ENCODE data around the gene FANCE. TPM values are rescaled to one million over a fixed set of nuclear protein-coding genes. Genes with fewer than 3 reads are reported as not detected.

The FANCE gene
- total RNA-seq, 1 experiment from 2014 or later = 4.3 TPM

DNA sequence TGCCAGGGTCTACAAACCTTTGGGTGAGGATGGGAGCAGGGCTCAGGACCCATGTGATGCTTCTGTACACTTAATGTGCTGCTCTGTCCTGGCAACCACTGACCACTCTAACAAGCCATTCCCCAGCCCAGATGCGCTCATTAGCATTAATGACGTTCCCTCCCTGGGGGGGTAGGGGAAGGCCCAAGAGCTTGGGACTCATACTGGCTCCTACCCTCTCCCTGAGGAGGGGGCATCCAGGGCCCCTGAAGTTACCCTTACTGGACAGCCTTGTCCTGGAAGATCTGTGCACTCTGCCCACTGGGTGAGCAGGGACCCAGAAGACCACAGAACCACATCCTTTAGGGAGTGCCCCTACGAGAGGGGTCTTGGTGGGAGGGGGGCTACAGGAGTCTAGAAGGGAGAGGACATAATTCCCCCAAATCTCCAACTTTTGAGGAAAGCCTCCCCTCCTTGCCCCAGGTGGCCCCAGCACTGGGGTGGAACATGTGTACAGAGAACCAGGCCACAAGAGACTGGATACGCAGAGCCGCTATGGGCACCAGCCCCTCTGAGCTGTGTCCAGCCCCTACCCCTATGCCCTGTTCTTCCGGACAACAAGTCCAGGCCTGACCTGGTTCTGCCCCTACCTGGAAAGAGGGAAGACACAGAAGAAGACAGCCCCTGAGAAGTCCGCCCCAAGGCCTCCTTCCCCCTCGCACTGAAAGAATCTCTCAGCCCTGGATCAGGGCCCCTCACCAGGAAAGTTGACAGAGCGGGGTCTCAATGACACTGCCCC lies 43.3 kb downstream of the FANCE start:
- Histone ChIP-seq H3K27ac (ENCODE audit: low read length) (peak overlapping the region; percentile 51; the same call in 1 of the 2 replicates), H3K27me3 (ENCODE audit: control insufficient read depth, insufficient read depth, low read length) (no peaks in the 10 kb centered on the region), H3K9me3 (ENCODE audit: control insufficient read depth, insufficient read depth, low read depth, low read length) (no peaks in the 10 kb centered on the region), H3K36me3 (ENCODE audit: control insufficient read depth, insufficient read depth, low read length) (no peaks in the 10 kb centered on the region; the same call in 1 of the 2 replicates), H3K4me1 (ENCODE audit: control insufficient read depth, insufficient read depth, low read length) (peaks cover 21% of the 10 kb centered on the region), H3K4me3 (ENCODE audit: low read depth in 2 of 2, low read length in 2 of 2) (peak overlapping the region; percentile 58 to 60)
- CTCF ChIA-PET = no interaction called here
- no TSS peak for BruUV-seq (replicated peaks)
- POLR2A ChIA-PET = interaction anchor here (0.7 to 0.8 kb wide), 2 partner anchors 24 to 27 kb away, joined by 3 read pairs; partner anchors contain the start of gene RPL10A
- in situ Hi-C loops (cut with HindIII; ENCODE audit: low pct_unique_long_range_greater_than_20kb, low sequenced_read_pairs) (no loop called here), intact Hi-C loops (cut with micrococcal nuclease; ENCODE audit: unreplicated experiment) (no loop called here)
- ATAC-seq (no peak), DNase-seq (ENCODE audit: low read depth, low spot score) (no peak)
- no peak for TF ChIP-seq POLR2AphosphoS5 (IDR thresholded peaks at IDR 0.05; ENCODE audit: low read depth, low read length)
- TF ChIP-seq, protein P1, sequence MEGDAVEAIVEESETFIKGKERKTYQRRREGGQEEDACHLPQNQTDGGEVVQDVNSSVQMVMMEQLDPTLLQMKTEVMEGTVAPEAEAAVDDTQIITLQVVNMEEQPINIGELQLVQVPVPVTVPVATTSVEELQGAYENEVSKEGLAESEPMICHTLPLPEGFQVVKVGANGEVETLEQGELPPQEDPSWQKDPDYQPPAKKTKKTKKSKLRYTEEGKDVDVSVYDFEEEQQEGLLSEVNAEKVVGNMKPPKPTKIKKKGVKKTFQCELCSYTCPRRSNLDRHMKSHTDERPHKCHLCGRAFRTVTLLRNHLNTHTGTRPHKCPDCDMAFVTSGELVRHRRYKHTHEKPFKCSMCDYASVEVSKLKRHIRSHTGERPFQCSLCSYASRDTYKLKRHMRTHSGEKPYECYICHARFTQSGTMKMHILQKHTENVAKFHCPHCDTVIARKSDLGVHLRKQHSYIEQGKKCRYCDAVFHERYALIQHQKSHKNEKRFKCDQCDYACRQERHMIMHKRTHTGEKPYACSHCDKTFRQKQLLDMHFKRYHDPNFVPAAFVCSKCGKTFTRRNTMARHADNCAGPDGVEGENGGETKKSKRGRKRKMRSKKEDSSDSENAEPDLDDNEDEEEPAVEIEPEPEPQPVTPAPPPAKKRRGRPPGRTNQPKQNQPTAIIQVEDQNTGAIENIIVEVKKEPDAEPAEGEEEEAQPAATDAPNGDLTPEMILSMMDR (IDR thresholded peaks at IDR 0.05) = no peak
- TF ChIP-seq, protein P2, sequence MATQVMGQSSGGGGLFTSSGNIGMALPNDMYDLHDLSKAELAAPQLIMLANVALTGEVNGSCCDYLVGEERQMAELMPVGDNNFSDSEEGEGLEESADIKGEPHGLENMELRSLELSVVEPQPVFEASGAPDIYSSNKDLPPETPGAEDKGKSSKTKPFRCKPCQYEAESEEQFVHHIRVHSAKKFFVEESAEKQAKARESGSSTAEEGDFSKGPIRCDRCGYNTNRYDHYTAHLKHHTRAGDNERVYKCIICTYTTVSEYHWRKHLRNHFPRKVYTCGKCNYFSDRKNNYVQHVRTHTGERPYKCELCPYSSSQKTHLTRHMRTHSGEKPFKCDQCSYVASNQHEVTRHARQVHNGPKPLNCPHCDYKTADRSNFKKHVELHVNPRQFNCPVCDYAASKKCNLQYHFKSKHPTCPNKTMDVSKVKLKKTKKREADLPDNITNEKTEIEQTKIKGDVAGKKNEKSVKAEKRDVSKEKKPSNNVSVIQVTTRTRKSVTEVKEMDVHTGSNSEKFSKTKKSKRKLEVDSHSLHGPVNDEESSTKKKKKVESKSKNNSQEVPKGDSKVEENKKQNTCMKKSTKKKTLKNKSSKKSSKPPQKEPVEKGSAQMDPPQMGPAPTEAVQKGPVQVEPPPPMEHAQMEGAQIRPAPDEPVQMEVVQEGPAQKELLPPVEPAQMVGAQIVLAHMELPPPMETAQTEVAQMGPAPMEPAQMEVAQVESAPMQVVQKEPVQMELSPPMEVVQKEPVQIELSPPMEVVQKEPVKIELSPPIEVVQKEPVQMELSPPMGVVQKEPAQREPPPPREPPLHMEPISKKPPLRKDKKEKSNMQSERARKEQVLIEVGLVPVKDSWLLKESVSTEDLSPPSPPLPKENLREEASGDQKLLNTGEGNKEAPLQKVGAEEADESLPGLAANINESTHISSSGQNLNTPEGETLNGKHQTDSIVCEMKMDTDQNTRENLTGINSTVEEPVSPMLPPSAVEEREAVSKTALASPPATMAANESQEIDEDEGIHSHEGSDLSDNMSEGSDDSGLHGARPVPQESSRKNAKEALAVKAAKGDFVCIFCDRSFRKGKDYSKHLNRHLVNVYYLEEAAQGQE (IDR thresholded peaks at IDR 0.05; ENCODE audit: insufficient read depth in 1 of 2, low read depth in 2 of 2, low read length in 1 of 2) = no peak
- no peak for TF ChIP-seq TCF7L2 (IDR thresholded peaks at IDR 0.05; ENCODE audit: low read depth, low read length)
- no peak for TF ChIP-seq SIN3A (IDR thresholded peaks at IDR 0.05; ENCODE audit: borderline replicate concordance, insufficient read depth, low read depth, low read length)

DNA sequence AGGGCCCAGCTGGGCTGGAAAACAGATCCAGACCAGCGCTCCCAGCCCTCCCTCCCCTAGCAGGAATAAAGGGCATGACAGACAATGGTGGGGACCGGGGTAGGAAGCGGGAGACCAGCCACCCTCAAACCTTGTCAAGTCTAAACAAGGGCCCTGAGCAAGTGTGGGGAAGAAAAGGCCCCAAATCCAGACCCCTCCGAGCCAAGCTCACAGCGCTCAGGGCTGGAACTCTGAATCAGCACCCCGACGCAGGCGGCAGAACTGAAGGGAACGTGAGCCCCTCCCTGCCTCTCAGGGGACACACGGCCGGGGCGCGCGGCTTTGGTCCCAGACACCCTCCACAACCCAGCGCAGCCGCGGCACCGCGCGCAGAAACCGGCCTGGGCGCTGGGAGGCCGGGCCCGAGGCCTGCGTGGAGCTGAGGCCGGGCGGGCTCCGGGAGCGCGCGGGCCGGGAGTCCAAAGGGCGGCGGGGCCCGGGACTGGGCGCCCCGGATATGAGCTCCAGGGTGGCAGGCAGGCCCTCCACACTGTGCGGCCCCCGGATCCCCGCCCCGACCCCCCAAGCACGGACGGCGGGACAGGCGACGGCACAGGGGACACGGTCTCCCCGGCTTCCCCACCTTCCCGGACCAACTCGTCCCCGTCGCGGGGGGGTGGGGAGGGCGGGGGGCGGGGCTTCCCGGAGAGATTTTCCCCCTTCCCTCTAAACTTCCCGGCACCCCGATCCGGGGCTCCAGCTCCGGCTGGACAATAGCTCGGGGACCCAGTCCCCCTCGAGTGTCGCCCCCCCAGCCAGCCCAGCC lies 44.1 kb downstream of the FANCE start:
- H3K4me1 ChIP-seq (ENCODE audit: control insufficient read depth, insufficient read depth, low read length) = peaks cover 15% of the 10 kb centered on the region
- TF ChIP-seq POLR2AphosphoS5 (IDR thresholded peaks at IDR 0.05; ENCODE audit: low read depth, low read length) = no peak
- peak; percentile 43; the same call in 1 of the 2 replicates for TF ChIP-seq SIN3A (IDR thresholded peaks at IDR 0.05; ENCODE audit: borderline replicate concordance, insufficient read depth, low read depth, low read length)
- TF ChIP-seq TCF7L2 (IDR thresholded peaks at IDR 0.05; ENCODE audit: low read depth, low read length) = no peak

More for the DNA sequence above, 44.1 kb downstream of the FANCE start:
- Histone ChIP-seq H3K27ac (ENCODE audit: low read length) (peak overlapping the region; percentile 51), H3K27me3 (ENCODE audit: control insufficient read depth, insufficient read depth, low read length) (no peaks in the 10 kb centered on the region), H3K9me3 (ENCODE audit: control insufficient read depth, insufficient read depth, low read depth, low read length) (no peaks in the 10 kb centered on the region), H3K4me3 (ENCODE audit: low read depth in 2 of 2, low read length in 2 of 2) (peak overlapping the region; percentile 58 to 60), H3K36me3 (ENCODE audit: control insufficient read depth, insufficient read depth, low read length) (no peaks in the 10 kb centered on the region; the same call in 1 of the 2 replicates)
- CTCF ChIA-PET = interaction anchor here (0.5 kb wide), 1 partner anchor 56 kb away, joined by 3 read pairs; no protein-coding TSS in a partner anchor
- BruUV-seq (replicated peaks) = no TSS peak
- no peak for DNase-seq (ENCODE audit: low read depth, low spot score)
- intact Hi-C loops (cut with micrococcal nuclease; ENCODE audit: unreplicated experiment) (no loop called here), in situ Hi-C loops (cut with HindIII; ENCODE audit: low pct_unique_long_range_greater_than_20kb, low sequenced_read_pairs) (no loop called here)
- POLR2A ChIA-PET = interaction anchor here (0.6 to 0.7 kb wide), 2 partner anchors 25 to 296 kb away, joined by 3 read pairs; no protein-coding TSS in a partner anchor
- peak; percentile 57 for ATAC-seq
